AG09319 (cell line): ENCODE results near the gene MRPL46.
A peak's percentile ranks its signal among the peaks of the same experiment; 100 is the strongest.
"Not testable (repeated sequence)": the region's sequence is repeated elsewhere in the genome, so short reads cannot be mapped to it uniquely, and the experiment has no call there.

ENCODE experiments used
- DNase-seq: peaks from one replicate; pipeline ENCODE4 v3.0.0-alpha.2; 2010; ENCODE audit warnings: low read depth; ENCODE audit errors: extremely low read depth
- TF ChIP-seq, protein P1 (sequence below): IDR thresholded peaks from 2 replicates; pipeline ENCODE4 v1.5.1; 2011; ENCODE audit warnings: low read depth, mild to moderate bottlenecking, inconsistent platforms, low read length, moderate library complexity

MRPL46 gene

DNA sequence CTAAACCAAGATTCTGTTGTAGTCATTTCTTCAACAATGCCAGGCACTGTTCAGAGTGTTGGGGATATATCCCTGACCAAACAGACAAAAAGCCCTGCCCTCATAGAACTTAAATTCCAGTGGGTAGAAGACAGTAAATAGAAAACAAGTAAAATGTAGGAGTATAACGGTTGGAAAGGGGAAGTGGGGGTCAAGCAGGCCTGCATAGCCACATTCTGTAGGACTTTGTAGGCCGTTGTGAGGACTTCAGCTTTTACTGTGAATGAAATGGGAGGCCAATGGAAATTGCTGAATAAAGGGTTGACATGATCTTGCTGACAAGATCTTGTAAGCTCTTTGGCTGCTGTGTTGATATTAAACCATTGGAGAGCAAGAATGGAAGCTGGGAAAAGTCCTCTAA lies 2.1 kb upstream of the MRPL46 start:
- DNase-seq = no peak
- TF ChIP-seq, protein P1, sequence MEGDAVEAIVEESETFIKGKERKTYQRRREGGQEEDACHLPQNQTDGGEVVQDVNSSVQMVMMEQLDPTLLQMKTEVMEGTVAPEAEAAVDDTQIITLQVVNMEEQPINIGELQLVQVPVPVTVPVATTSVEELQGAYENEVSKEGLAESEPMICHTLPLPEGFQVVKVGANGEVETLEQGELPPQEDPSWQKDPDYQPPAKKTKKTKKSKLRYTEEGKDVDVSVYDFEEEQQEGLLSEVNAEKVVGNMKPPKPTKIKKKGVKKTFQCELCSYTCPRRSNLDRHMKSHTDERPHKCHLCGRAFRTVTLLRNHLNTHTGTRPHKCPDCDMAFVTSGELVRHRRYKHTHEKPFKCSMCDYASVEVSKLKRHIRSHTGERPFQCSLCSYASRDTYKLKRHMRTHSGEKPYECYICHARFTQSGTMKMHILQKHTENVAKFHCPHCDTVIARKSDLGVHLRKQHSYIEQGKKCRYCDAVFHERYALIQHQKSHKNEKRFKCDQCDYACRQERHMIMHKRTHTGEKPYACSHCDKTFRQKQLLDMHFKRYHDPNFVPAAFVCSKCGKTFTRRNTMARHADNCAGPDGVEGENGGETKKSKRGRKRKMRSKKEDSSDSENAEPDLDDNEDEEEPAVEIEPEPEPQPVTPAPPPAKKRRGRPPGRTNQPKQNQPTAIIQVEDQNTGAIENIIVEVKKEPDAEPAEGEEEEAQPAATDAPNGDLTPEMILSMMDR = no peak

DNA sequence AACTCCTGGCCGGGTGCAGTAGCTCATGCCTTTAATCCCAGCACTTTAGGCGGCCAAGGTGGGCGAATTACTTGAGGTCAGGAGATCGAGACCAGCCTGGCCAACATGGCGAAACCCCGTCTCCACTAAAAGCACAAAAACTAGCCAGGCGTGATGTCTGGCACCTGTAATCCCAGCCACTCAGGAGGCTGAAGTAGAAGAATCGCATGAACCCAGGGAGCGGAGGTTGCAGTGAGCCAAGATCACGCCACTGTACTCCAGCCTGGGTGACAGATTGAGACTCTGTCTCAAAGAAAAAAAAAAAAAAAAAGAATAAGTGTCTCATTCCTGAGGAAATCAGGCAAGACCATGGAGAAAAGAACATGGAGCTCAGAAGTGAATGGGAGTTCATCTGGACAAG lies 1.5 kb upstream of the MRPL46 start:
- DNase-seq = not testable (repeated sequence)

DNA sequence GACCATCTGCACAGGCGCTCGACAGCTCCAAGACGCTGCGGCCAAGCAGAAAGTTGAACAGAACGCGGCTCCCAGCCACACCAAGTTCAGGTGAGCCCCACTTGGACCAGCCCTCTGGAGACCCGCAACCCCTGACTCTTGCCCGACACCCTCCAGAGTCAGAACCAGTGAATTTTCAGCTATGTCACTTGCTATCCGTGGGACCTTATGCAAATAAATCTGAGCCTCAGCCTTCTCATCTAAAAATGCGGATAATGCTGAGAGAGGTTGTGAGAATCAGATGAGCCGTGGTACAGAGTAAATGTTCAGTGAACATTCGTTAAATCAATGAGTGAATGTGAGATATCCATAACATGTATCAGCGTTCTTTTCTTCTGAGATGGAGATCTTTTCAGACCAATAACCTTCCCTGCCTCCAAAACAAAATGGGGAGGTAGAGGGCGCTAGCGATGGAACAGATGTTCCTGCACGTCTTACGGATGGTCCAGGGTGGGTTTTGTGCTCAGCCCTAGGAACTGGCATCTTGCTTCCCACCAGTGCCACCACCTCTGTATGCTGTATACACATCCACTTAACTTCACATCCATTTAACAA lies 844 bp upstream of the MRPL46 start:
- no peak for DNase-seq

GRCh38 chr15:88465633-88466224 lies 1.5 kb downstream of the MRPL46 start:
- DNase-seq = no peak
- TF ChIP-seq, protein P1 = no peak

More for the DNA sequence above, 844 bp upstream of the MRPL46 start:
- TF ChIP-seq, protein P1 = peak; percentile 38

DNA sequence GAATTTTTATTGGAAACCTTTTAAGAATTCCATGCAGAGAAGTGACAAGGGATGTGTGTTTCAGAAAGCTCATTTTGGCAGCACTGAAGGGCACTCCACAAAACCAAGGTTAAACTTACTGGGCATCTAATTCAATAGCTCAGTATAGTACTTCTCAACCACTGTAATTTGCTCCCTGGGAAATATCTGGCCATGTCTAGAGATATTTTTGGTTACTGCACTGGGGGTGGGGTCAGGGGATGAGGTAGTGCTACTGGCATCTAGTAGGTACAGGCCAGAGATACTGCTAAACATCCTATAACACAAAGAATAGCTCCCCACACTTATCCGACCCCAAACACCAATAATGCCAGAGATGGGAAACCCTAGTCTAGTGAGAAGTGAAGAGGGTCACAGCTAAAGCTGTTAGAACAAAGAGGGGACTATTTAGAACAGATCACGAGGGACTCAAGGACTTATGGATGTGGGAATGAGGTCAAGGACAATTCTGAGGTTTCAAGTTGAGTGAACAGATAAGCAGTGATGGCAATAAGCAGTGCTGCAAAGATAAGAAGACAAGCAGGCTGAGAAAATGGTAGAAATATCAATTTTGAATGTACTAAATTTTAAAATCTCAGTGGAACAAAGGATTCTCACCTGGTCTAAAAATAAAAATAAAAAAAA lies 3.2 kb downstream of the MRPL46 start:
- TF ChIP-seq, protein P1 = no peak
- no peak for DNase-seq

GRCh38 chr15:88456733-88457132 lies 10.5 kb downstream of the MRPL46 start:
- TF ChIP-seq, protein P1 = no peak
- no peak for DNase-seq

DNA sequence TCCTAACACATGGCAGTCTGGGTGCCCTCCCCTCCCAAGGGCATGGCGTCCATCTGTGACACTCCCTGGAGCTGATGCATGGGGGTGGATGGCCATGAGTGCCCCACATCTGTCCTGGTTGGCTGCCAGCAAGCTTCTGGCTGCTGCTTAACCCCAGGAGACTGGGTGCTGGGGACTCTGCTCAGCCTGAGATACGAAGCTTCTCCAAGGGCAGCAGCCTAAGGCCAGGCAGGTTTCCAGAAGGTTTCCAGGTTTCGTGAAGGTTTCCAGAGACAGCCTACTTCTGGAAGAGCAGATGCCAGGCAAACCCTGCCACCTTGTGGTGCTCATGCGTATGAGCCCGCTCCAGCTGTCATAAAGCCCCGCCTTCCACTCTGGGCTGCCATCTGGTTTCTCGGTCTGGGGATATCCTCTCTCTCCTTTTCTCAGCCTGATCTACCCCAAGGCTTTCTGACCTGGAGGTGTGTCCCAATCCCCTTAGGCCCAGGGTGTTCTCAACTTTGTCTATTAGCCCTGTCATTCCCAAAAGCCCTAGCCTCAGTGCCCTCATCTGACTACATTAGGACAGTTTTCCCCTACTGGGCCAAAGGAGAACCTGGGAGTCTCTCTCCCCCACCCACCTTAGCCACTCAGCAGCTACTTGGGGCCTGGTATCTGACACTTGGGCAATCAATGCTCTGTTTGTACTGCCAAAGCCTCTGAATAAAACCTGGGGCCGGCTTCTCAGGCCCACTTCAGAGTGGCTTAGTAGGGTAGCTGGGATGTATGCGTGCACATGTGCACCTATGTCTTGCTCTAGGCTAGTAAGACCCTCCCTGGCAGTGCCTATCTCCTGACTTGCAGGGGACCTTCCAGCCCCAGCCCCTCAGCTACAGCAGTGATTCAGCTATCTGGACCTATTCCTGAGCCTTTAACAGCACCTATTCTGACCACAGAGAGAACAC lies 12.0 kb downstream of the MRPL46 start:
- peak; percentile 22 for DNase-seq
- TF ChIP-seq, protein P1 = peak; percentile 79
